ENCODE measurements around the gene NXF1. TPM values are rescaled to one million over a fixed set of nuclear protein-coding genes. Genes with fewer than 3 reads are reported as not detected.

NXF1 gene
- total and polyA plus RNA-seq, 2 of the 13 experiments (the other 11 are each of a cell fraction or from before 2014, with no cell fraction given), result 30.4 to 30.9 TPM

DNA sequence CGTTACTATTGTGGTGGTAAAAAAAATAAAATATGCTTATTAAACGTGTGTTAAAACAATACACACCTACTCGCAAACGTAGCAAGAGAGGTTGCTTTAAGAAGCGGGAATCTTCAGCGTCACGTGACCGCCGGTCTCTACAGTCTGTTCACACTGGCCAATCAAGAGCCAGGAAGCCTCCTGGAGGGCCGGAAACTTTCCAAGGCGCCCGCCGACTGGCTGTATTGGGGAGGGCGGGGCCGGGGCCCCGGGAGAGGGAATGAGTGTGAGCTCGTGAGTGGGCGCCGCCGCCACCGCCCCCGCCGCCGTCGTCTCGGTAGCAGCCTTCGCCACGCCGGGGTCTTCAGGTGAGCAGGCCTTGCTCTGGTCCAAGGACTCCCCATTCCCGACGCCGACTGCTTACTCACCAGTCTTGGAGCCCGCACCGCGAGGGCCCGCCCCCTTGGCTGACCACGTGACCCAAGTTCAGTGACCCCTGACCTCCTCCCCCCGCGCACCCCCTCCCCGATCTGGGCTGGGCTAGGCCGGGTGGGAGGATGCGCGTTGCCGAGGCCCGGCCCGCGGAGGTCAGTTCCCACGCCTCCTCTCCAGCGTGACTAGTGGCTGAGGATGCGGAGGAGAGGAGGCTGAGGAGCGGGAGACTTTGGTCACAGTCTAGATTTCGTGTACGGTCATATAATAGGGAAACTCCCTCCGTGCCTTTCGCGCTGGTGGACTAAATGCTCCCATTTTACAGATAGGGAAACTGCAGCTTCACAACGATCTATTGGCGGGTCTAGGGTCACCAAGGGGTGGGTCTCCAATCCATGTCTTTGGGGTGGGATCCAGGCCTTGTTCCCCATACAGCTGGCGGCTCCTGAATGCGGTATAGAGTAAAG, 33.9 kb downstream of the NXF1 start, which contains the start of gene TAF6L (continued):
- no peak for TF ChIP-seq ATF7 (IDR thresholded peaks at IDR 0.05)
- peak; percentile 54; the same call in 1 of the 2 replicates for TF ChIP-seq ATF7 (CRISPR knock-in tag; IDR thresholded peaks at IDR 0.05)
- TF ChIP-seq SMAD9 (CRISPR knock-in tag; IDR thresholded peaks at IDR 0.05), result no peak
- TF ChIP-seq ZNF232 (CRISPR knock-in tag; IDR thresholded peaks at IDR 0.05; ENCODE audit: borderline replicate concordance), result no peak
- peak; percentile 34; the same call in 1 of the 2 replicates for TF ChIP-seq ZNF777 (CRISPR knock-in tag; IDR thresholded peaks at IDR 0.05)
- TF ChIP-seq BRD4 (CRISPR knock-in tag; IDR thresholded peaks at IDR 0.05), result no peak
- TF ChIP-seq MLLT10 (CRISPR knock-in tag; IDR thresholded peaks at IDR 0.05), result no peak
- TF ChIP-seq, protein P1, sequence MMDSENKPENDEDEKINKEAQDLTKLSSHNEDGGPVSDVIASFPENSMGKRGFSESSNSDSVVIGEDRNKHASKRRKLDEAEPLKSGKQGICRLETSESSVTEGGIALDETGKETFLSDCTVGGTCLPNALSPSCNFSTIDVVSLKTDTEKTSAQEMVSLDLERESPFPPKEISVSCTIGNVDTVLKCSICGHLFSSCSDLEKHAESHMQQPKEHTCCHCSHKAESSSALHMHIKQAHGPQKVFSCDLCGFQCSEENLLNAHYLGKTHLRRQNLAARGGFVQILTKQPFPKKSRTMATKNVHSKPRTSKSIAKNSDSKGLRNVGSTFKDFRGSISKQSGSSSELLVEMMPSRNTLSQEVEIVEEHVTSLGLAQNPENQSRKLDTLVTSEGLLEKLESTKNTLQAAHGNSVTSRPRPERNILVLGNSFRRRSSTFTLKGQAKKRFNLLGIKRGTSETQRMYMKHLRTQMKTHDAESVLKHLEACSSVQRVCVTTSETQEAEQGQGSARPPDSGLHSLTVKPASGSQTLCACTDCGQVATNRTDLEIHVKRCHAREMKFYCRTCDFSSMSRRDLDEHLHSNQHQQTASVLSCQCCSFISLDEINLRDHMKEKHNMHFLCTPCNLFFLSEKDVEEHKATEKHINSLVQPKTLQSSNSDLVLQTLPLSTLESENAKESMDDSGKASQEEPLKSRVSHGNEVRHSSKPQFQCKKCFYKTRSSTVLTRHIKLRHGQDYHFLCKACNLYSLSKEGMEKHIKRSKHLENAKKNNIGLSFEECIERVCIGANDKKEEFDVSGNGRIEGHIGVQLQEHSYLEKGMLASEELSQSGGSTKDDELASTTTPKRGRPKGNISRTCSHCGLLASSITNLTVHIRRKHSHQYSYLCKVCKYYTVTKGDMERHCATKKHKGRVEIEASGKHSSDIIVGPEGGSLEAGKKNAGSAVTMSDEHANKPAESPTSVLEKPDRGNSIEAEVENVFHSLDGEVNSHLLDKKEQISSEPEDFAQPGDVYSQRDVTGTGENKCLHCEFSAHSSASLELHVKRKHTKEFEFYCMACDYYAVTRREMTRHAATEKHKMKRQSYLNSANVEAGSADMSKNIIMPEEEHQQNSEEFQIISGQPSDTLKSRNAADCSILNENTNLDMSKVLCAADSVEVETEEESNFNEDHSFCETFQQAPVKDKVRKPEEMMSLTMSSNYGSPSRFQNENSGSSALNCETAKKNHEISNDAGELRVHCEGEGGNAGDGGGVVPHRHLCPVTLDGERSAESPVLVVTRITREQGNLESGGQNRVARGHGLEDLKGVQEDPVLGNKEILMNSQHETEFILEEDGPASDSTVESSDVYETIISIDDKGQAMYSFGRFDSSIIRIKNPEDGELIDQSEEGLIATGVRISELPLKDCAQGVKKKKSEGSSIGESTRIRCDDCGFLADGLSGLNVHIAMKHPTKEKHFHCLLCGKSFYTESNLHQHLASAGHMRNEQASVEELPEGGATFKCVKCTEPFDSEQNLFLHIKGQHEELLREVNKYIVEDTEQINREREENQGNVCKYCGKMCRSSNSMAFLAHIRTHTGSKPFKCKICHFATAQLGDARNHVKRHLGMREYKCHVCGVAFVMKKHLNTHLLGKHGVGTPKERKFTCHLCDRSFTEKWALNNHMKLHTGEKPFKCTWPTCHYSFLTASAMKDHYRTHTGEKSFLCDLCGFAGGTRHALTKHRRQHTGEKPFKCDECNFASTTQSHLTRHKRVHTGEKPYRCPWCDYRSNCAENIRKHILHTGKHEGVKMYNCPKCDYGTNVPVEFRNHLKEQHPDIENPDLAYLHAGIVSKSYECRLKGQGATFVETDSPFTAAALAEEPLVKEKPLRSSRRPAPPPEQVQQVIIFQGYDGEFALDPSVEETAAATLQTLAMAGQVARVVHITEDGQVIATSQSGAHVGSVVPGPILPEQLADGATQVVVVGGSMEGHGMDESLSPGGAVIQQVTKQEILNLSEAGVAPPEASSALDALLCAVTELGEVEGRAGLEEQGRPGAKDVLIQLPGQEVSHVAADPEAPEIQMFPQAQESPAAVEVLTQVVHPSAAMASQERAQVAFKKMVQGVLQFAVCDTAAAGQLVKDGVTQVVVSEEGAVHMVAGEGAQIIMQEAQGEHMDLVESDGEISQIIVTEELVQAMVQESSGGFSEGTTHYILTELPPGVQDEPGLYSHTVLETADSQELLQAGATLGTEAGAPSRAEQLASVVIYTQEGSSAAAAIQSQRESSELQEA (CRISPR knock-in tag; IDR thresholded peaks at IDR 0.05; ENCODE audit: not compliant biosample characterization), result no peak
- TF ChIP-seq, protein P2, sequence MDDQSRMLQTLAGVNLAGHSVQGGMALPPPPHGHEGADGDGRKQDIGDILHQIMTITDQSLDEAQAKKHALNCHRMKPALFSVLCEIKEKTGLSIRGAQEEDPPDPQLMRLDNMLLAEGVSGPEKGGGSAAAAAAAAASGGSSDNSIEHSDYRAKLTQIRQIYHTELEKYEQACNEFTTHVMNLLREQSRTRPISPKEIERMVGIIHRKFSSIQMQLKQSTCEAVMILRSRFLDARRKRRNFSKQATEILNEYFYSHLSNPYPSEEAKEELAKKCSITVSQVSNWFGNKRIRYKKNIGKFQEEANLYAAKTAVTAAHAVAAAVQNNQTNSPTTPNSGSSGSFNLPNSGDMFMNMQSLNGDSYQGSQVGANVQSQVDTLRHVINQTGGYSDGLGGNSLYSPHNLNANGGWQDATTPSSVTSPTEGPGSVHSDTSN (CRISPR knock-in tag; IDR thresholded peaks at IDR 0.05; ENCODE audit: borderline replicate concordance), result no peak
- TF ChIP-seq KAT8 (CRISPR knock-in tag; IDR thresholded peaks at IDR 0.05), result peak; percentile 66; the same call in 1 of the 2 replicates
- TF ChIP-seq RXRB (CRISPR knock-in tag; IDR thresholded peaks at IDR 0.05; ENCODE audit: borderline replicate concordance), result peak; percentile 80; the same call in 1 of the 2 replicates
- TF ChIP-seq, protein P3, sequence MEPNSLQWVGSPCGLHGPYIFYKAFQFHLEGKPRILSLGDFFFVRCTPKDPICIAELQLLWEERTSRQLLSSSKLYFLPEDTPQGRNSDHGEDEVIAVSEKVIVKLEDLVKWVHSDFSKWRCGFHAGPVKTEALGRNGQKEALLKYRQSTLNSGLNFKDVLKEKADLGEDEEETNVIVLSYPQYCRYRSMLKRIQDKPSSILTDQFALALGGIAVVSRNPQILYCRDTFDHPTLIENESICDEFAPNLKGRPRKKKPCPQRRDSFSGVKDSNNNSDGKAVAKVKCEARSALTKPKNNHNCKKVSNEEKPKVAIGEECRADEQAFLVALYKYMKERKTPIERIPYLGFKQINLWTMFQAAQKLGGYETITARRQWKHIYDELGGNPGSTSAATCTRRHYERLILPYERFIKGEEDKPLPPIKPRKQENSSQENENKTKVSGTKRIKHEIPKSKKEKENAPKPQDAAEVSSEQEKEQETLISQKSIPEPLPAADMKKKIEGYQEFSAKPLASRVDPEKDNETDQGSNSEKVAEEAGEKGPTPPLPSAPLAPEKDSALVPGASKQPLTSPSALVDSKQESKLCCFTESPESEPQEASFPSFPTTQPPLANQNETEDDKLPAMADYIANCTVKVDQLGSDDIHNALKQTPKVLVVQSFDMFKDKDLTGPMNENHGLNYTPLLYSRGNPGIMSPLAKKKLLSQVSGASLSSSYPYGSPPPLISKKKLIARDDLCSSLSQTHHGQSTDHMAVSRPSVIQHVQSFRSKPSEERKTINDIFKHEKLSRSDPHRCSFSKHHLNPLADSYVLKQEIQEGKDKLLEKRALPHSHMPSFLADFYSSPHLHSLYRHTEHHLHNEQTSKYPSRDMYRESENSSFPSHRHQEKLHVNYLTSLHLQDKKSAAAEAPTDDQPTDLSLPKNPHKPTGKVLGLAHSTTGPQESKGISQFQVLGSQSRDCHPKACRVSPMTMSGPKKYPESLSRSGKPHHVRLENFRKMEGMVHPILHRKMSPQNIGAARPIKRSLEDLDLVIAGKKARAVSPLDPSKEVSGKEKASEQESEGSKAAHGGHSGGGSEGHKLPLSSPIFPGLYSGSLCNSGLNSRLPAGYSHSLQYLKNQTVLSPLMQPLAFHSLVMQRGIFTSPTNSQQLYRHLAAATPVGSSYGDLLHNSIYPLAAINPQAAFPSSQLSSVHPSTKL (CRISPR knock-in tag; IDR thresholded peaks at IDR 0.05), result peak; percentile 59; the same call in 1 of the 2 replicates
- TF ChIP-seq ZNF256 (CRISPR knock-in tag; conservative IDR thresholded peaks at IDR 0.05), result no peak
- TF ChIP-seq ATM (IDR thresholded peaks at IDR 0.05; ENCODE audit: borderline replicate concordance), result no peak
- TF ChIP-seq PCBP2 (optimal IDR thresholded peaks at IDR 0.05; ENCODE audit: low read depth, low read length, poor library complexity, severe bottlenecking), result no peak
- no peak for TF ChIP-seq REXO4 (CRISPR knock-in tag; IDR thresholded peaks at IDR 0.05; ENCODE audit: borderline replicate concordance)
